MCF 10A (cell line): Measurements from ENCODE around the gene PLXND1. TPM values are rescaled to one million over a fixed set of nuclear protein-coding genes. Genes with fewer than 3 reads are reported as not detected.
A peak's percentile ranks its signal among the peaks of the same experiment; 100 is the strongest.

ENCODE experiments used
- BruUV-seq: library from RNA; stranded (reverse); fragments of 400-500 nt; replicated peaks from 2 replicates; lab custom pipeline; 2021; lab: Mats Ljungman, UMichigan
- CTCF ChIA-PET: fragments of 300-600 bp; sonication (Branson Sonifier 250); formaldehyde crosslinking; extraction: SDS; loops from one replicate; lab custom pipeline; 2021; ENCODE audit warnings: antibody characterized with exemption, inconsistent platforms; lab: Yijun Ruan, JAX
- POLR2A ChIA-PET: fragments of 300-600, 350-650 bp; sonication (Branson Sonifier 250); formaldehyde crosslinking; extraction: SDS; loops from one replicate; lab custom pipeline; 2020; ENCODE audit warnings: antibody characterized with exemption, inconsistent platforms; lab: Yijun Ruan, JAX
- DNase-seq: peaks from one replicate; pipeline ENCODE4 v3.0.0-alpha.2; 2018; ENCODE audit not compliant: unreplicated experiment
- H3K27ac Mint-ChIP-seq: one replicate; pipeline ENCODE4 v1.8.0; 2022; ENCODE audit warnings: mild to moderate bottlenecking, low read depth, mixed read lengths; ENCODE audit not compliant: unreplicated experiment
- H3K27me3 Mint-ChIP-seq: one replicate; pipeline ENCODE4 v1.8.0; 2022; ENCODE audit warnings: mixed read lengths; ENCODE audit not compliant: insufficient read depth, unreplicated experiment
- H3K36me3 Mint-ChIP-seq: one replicate; pipeline ENCODE4 v1.8.0; 2022; ENCODE audit warnings: mild to moderate bottlenecking, moderate library complexity, mixed read lengths; ENCODE audit not compliant: insufficient read depth, unreplicated experiment
- H3K4me1 Mint-ChIP-seq: one replicate; pipeline ENCODE4 v1.8.0; 2022; ENCODE audit warnings: mixed read lengths; ENCODE audit not compliant: insufficient read depth, unreplicated experiment
- H3K4me3 Mint-ChIP-seq: one replicate; pipeline ENCODE4 v1.8.0; 2022; ENCODE audit warnings: mild to moderate bottlenecking, moderate library complexity, mixed read lengths; ENCODE audit not compliant: unreplicated experiment
- H3K9me3 Mint-ChIP-seq: one replicate; pipeline ENCODE4 v1.8.0; 2022; ENCODE audit warnings: mixed read lengths; ENCODE audit not compliant: unreplicated experiment
- intact Hi-C: fragments of 100-400 bp; cut with micrococcal nuclease; formaldehyde crosslinking; loops from 2 replicates; pipeline ENCODE4 v1.14.1; 2022
- total RNA-seq: library from RNA; stranded (reverse); gene quantifications from 2 replicates; pipeline ENCODE4 v1.2.3, GENCODE V29; 2022
- TF ChIP-seq, protein P1 (sequence below): fragments of 200-600 bp; IDR thresholded peaks from one replicate; pipeline ENCODE4 v1.8.0; 2022; ENCODE audit warnings: antibody characterized with exemption, mild to moderate bottlenecking; ENCODE audit not compliant: unreplicated experiment

Gene PLXND1
- total RNA-seq, 1 experiment from 2014 or later = 5.6 TPM

DNA sequence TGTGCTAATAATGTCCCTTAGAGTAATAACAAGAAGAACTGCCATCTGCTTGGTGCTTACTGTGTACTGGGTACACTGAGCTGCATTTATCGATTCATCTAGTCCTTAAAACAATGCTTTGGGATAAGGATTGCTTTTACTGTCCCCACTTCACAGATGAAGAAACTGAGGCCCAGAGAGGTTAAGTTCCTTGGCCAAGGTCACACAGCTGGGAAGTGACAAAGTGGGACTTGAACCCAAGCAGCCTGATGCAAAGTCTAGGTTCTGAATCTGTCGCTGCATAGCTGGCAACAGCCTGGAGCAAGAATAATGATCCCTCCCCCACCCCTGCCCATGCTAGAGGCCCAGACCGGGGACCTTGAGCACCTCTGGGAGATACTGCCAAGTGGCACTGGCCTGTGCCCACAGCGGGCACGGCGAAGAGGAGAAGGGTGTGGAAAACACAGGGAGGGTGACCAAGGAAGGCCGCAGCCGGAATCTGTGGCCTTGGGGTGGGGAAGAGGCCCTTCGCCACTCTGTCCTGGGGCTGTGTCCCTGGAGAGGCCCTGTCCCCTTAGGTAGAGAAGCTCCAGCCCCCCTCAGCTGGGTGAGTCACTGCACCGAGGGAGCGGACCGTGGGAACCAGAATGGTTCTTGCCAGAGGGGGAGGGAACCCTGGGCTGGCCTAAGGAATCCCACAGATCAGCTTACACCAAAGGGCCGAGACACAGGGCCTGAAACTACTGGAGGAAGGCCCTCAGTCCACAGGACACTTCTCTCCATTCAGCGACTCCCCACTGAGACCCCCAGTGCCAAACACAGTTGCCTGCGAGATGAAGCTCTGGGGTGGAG lies 3.5 kb downstream of the PLXND1 start:
- TF ChIP-seq, protein P1, sequence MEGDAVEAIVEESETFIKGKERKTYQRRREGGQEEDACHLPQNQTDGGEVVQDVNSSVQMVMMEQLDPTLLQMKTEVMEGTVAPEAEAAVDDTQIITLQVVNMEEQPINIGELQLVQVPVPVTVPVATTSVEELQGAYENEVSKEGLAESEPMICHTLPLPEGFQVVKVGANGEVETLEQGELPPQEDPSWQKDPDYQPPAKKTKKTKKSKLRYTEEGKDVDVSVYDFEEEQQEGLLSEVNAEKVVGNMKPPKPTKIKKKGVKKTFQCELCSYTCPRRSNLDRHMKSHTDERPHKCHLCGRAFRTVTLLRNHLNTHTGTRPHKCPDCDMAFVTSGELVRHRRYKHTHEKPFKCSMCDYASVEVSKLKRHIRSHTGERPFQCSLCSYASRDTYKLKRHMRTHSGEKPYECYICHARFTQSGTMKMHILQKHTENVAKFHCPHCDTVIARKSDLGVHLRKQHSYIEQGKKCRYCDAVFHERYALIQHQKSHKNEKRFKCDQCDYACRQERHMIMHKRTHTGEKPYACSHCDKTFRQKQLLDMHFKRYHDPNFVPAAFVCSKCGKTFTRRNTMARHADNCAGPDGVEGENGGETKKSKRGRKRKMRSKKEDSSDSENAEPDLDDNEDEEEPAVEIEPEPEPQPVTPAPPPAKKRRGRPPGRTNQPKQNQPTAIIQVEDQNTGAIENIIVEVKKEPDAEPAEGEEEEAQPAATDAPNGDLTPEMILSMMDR = no peak
- H3K9me3 Mint-ChIP-seq = no peaks in the 10 kb centered on the region
- peaks cover 6% of the 10 kb centered on the region for H3K4me1 Mint-ChIP-seq
- peak; percentile 82 for DNase-seq
- intact Hi-C loops = no loop called here
- ChIA-PET POLR2A (interaction anchor here (0.9 kb wide), 1 partner anchor 9 kb away, joined by 4 read pairs; no protein-coding TSS in a partner anchor), CTCF (interaction anchor here (0.6 kb wide), 1 partner anchor 59 kb away, joined by 4 read pairs; no protein-coding TSS in a partner anchor)
- no peaks in the 10 kb centered on the region for H3K36me3 Mint-ChIP-seq
- H3K27me3 Mint-ChIP-seq = no peaks in the 10 kb centered on the region
- H3K27ac Mint-ChIP-seq = no peak overlapping the region
- no TSS peak for BruUV-seq
- H3K4me3 Mint-ChIP-seq = no peak overlapping the region

DNA sequence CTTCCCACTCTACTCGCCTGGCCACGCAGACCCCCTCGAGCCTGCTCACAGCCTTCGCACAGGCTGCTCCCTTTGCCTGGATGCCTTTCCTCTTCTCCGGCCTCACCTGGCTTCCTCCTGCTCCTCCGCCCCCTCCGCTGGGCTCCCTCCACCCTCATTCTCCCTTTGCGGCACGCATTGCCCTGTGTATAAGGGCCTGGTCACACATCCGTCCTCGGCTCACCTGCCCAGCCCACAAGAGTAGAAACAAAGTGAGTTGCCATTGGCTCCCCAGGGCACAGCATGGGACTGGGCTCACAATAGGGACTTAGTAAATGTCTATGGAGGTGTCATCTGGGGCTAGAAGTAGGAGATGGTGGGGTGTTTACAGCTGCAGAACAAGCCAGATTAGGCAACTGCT lies 4.2 kb downstream of the PLXND1 start:
- CTCF ChIA-PET = interaction anchor here (0.6 kb wide), 1 partner anchor 59 kb away, joined by 4 read pairs; no protein-coding TSS in a partner anchor
- H3K27ac Mint-ChIP-seq = no peak overlapping the region
- H3K27me3 Mint-ChIP-seq = no peaks in the 10 kb centered on the region
- H3K36me3 Mint-ChIP-seq = no peaks in the 10 kb centered on the region
- TF ChIP-seq, protein P1 = no peak
- POLR2A ChIA-PET = interaction anchor here (0.9 kb wide), 1 partner anchor 8 kb away, joined by 4 read pairs; no protein-coding TSS in a partner anchor
- BruUV-seq = no TSS peak
- intact Hi-C loops = no loop called here
- no peak overlapping the region for H3K4me3 Mint-ChIP-seq
- H3K9me3 Mint-ChIP-seq = no peaks in the 10 kb centered on the region
- H3K4me1 Mint-ChIP-seq = peaks cover 6% of the 10 kb centered on the region
- no peak for DNase-seq

DNA sequence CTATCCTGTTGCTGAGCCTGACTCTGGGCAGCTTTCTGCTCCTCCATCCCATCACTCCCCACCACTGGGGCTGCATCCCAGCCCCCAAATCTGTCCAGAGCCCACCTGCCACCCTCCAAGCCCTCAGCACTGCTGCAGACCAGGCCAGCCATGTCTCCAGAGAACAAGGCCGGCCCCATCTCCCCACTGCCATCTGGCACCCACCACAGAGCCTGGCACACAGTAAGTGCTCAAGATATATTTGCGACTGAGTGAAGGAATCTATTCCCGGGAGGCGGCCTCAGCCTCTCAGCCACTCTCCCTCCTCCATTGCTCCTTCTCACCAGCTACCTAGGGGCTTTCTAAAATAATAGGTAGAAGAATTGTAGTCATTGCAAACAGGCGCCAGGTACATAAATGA lies 4.8 kb downstream of the PLXND1 start:
- ChIA-PET POLR2A (no interaction called here), CTCF (interaction anchor here (0.5 kb wide), 1 partner anchor 104 kb away, joined by 3 read pairs; no protein-coding TSS in a partner anchor)
- no peaks in the 10 kb centered on the region for H3K27me3 Mint-ChIP-seq
- H3K36me3 Mint-ChIP-seq = no peaks in the 10 kb centered on the region
- H3K27ac Mint-ChIP-seq = no peak overlapping the region
- H3K4me1 Mint-ChIP-seq = peaks cover under 1% of the 10 kb centered on the region
- intact Hi-C loops = no loop called here
- TF ChIP-seq, protein P1 = no peak
- DNase-seq = no peak
- BruUV-seq = no TSS peak
- H3K4me3 Mint-ChIP-seq = no peak overlapping the region
- no peaks in the 10 kb centered on the region for H3K9me3 Mint-ChIP-seq

DNA sequence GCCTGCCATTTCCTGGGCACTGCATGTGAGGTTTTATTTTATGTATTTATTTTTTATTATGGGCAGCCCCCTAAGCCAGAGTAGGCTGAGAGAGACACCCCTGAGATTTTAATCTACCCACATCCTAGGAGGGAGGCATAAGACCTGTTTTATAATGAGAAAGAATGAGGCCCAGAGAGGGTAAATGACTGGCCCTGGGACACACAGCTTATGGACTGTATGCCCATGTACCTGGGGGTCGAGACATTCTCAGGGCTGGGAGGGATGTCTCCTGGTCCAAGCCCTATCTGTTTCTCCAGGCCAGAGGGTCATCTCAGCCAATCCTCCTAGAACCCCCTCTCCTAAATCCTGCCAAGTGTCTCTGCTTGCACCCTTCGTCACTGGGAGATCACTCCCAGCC lies 6.1 kb downstream of the PLXND1 start:
- POLR2A ChIA-PET = no interaction called here
- CTCF ChIA-PET = no interaction called here
- Mint-ChIP-seq H3K4me1 (no peaks in the 10 kb centered on the region), H3K27me3 (no peaks in the 10 kb centered on the region), H3K27ac (no peak overlapping the region), H3K9me3 (no peaks in the 10 kb centered on the region), H3K36me3 (no peaks in the 10 kb centered on the region), H3K4me3 (no peak overlapping the region)
- TF ChIP-seq, protein P1 = no peak
- BruUV-seq = no TSS peak
- DNase-seq = no peak
- intact Hi-C loops = no loop called here
